HG02870 (cell line): ENCODE data around the gene LCA5L.

Experiments used
- ATAC-seq: cut with Tn5 transposase; IDR thresholded peaks from one replicate; pipeline ENCODE4 v1.9.1; 2021; ENCODE audit warnings: mild to moderate bottlenecking, moderate library complexity; ENCODE audit not compliant: unreplicated experiment

LCA5L gene

DNA sequence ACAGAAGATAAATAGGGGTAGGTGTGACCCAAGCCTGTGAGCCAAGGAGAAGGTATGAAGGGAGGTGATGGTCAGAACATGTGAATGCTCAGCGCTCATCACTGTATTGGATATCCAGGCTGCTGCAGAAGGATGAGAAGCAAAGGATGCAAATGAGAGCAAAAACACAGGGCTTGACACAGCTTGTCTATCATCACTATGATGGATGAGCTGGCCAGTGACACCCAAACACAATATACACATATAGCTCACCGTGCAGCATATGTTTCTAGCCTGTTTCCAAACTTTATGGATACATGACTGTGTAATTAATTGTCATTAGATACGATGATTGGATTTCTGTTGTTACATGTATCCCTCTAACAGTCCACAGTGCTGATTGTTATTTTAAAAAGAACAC, 82.8 kb downstream of the LCA5L start:
- ATAC-seq = no peak

DNA sequence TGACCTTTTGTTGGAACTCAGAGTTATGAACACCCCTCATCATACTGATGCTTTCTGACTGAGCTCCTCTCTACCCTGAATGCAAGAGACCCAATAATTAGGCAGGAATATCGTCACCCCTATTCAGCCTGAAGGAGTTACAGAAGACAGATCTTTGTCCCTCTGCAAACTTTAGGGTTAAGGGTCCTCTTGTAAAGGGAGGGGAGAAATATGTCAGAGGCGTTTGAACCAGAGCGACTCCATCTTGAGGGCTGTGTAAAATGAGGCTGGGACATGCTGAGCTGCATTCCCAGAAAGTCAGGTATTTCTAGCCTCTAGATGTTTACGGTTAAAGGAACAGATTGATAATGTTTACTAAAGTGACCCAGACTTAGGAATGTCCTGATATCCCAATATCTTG, 86.2 kb downstream of the LCA5L start:
- no peak for ATAC-seq
